Fibroblast of skin of left biceps (primary cell): ENCODE data around the gene NDST4.
"Not testable (repeated sequence)": the region's sequence is repeated elsewhere in the genome, so short reads cannot be mapped to it uniquely, and the experiment has no call there.

Experiments
- DNase-seq, 2 experiments: peaks; one replicate each; pipeline ENCODE4 v3.0.0-alpha.2; 2013; ENCODE audit warnings: low read depth in 2 of 2

The NDST4 gene

GRCh38 chr4:115054836-115055235 is 58.6 kb downstream of the NDST4 start:
- no peak for DNase-seq

DNA sequence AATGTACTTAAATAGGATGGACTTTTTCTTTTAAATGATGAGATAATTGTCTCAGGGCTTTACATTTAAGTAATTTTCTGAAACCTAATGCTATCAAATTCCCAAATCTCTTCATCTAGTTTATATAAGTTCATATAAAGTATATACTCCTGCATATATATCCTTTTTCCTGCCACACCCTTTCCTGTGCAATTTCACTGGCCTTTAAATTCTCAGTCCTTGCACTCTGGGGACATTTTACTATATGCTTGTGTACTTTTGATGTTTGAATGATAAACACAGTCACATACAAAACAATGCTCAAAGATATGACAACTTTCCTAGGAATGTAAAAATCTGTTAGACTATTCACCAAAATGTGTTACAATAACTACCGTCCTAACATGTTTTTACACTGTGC is 60.1 kb downstream of the NDST4 start:
- no peak for DNase-seq

GRCh38 chr4:115042496-115042895 is 70.9 kb downstream of the NDST4 start:
- DNase-seq: no peak

- no peak for DNase-seq
Observed at GRCh38 chr4:115030281-115030680, 83.1 kb downstream of the NDST4 start.

DNA sequence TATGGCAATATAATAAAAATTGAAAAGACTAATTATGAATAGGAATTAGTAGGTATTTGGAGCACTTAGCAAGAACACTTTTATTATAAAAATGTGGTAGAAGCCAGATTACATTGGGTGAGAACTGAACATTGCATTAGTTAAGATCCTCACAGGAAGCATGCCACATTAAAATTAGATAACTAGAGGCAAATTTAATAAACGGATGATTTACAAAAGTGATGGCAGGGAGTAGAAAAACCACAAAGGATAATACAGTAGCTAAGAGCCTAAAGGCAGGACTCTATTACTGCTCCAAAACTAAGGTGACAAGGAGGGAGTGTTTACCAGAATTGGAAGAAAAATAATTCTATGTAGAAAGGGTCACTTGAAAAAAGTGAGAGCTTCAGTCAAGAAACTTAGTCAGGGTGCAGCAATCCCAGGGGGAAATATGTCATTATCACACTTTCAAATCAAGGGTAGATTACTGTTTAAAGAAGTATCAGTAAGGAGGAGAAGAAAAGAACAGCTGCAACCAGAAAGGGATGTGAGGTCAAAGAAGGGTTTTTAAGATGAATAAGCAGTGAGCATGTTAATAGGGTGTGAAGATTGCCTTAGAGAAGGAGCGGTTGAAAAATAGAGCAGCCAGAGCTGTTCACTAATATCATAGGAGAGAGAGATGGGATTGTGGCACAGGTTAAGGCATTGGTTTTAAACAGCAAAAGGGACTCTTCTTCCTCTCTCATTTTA is 84.6 kb downstream of the NDST4 start:
- DNase-seq: no peak

DNA sequence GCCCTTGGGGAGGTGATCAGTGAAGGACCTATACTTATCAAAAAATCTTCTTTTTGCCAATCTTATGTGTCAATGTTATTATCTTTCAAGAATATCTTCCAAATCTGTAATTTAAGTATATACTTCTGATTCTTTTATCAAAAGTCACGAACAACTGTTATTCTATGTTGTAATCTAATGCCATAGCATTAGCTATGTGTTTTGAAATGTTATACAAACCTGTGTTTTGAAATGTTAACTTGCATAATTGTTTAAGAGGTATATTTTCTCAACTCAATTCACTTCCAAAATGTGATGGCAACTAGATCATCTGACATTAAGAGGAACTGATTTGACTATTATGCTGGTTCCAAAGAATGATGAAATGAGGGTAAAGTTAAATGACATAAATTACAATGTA is 113.5 kb downstream of the NDST4 start:
- DNase-seq: no peak

GRCh38 chr4:114998316-114998715 is 115.1 kb downstream of the NDST4 start:
- peak; percentile 16 to 20 for DNase-seq

- no peak for DNase-seq
Observed at GRCh38 chr4:114997576-114998247, 115.7 kb downstream of the NDST4 start.

DNA sequence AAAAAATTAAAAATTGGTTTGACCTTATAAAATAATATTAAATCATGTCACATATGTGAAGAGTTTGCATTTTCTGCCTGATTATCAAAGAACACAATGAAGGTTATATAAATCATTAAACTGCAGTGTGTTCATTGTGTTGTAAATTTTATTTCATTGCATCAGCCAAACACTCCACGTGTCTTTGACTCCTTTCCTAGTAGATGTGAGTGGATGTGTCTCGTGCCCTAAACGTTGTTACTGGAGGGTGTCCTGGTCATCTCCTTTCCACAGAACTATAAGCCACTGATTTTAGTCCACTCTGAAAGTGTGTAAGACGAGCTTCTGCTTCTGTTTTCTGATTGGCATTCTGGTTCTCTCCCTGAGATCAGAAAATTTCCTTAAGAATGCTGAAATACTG is 127.3 kb downstream of the NDST4 start:
- no peak for DNase-seq

DNA sequence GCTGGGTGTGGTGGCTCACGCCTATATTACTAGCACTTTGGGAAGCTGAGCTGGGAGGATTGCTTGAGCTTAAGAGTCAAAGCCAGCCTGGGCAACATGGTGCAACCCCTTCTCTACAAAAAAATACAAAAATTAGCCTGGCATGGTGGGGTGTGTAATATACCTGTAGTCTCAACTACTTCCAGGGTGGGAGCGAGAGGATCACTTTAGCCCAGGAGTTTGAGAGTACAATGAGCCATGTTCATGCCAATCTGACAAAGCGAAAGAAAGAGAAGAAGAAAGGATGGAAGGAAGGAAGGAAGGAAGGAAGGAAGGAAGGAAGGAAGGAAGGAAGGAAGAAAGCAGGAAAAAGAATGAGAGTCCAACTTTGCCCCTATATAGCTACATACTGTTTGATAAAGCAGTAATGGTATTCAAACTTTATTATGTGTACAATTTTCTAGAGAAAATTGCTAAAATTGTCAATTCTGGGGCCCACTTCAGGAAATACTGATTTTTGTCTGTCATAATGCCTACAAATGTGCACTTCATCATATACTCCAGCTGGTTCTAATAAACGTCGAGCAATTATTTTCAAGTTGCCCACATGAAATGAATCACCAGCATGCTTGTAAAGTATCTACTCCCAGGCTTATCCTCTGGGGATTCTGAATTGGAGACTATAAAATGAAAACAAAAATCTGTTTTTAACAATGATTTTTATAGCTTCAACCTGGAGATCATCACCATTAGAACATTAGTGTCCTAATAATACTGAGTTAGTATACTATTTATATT is 132.3 kb downstream of the NDST4 start:
- peak; percentile 64 for DNase-seq

- not testable (repeated sequence) for DNase-seq
Observed at GRCh38 chr4:114980399-114980798, 133.0 kb downstream of the NDST4 start.

DNA sequence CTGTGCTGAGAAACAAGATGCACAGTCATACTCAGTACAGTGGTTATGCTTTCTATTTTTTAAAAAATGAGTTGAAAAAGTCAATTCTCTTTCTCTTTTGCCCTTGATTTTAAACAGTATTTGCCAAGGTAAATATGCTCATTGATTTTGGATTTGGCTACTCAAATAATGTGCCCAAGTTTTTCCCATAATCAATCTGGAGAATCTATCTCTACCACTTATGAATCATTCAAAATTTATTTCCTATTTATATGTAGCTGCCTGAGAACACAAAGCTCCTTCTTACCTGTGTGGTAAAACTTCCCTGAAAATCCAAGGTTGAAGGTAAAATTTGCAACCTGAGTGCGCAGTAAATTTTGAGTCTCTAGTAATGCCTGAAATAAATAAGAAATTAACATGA is 136.5 kb downstream of the NDST4 start:
- no peak for DNase-seq

DNA sequence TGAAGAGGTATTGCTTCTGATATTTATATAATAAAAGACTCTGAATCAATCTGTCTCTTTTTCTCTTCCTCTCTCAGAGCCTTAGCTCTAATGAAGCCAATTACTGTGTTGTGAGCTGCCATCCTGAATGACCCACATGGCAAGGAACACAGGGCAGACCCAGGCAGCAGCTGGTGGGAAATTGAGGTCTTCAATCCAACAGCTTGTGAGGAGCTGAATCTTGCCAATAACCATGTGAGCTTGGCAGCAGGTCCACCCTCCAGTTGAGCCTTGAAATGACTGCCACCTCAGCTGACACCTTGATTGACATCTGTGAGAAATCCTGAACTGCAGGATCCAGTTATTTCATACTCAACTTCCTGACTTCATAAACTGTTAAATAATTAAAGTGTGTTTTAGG is 149.4 kb downstream of the NDST4 start:
- no peak for DNase-seq

DNA sequence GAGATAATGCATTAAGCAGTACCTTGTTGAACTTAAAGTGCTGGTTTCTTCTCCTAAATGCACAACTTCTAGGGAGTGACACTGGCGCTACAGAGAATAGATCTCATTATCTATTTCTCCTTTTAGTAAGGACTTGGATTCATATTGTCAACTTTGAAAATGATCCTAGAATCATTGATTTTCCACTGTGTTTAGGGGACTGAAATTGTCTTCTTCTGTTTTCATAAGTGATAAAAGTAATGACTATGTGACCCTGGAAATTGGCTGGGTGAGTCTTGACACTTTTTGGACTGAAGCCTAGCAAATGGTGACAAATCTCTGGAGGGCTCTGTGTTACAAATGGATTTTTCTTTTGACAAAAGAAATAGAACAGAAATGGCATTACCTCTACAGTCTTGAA is 167.8 kb downstream of the NDST4 start:
- no peak for DNase-seq

DNA sequence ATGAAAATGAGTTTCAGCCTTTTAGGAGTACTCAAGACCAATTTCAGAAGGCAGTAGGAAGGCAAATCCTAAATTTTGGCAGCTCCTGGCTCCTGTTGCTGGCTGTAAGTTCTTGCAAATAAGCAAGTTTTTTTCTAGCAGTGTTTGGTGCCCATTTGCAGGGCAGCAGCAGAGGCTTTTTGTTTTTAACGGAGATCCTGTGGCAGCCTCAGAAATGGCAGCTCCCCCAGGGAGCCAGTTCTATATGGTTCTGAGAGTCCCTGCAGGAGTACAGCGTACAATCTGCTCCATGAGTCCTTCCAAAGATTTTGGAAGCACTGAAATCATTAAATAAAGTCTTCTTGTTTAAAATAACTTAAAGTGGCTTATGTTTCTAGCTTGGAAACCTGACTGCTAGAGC is 171.9 kb downstream of the NDST4 start:
- DNase-seq: no peak

GRCh38 chr4:114927881-114928280 is 185.5 kb downstream of the NDST4 start:
- no peak for DNase-seq

DNA sequence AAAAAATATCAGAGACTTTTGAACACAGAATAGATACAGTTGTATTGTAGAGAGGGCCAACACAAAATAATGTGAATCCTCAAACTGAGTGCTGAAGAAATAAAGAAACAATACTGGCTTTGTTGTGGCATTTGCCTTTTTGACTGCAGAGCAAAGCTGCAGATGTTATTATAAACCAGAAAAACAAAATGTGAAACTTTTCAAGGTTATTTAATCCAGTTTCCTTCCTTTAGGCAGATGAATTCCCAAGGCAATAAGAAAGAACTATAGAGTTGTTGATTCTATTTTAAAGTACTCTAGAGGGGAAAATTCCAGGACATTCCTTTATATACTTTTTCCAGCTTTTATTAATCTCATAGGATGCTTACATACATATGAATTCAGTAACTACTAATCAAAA is 186.8 kb downstream of the NDST4 start:
- DNase-seq: no peak

GRCh38 chr4:114924311-114924710 is 189.1 kb downstream of the NDST4 start:
- DNase-seq: no peak

DNA sequence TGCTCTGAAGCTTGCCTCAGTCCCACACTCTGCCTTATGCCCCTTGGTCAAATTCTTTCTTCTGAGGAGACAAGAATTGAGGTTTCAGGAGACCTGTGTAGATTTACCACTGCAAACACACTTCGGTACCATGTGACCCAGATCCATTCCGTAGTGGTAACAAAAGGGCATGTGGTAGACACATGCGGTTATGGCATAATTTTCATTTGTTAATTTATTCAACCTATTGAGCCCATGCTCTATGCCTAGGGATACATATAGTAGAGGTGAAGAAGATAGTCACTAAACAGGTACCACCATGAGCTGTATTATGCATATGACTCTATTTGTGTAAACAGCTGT is 190.9 kb downstream of the NDST4 start:
- no peak for DNase-seq

DNA sequence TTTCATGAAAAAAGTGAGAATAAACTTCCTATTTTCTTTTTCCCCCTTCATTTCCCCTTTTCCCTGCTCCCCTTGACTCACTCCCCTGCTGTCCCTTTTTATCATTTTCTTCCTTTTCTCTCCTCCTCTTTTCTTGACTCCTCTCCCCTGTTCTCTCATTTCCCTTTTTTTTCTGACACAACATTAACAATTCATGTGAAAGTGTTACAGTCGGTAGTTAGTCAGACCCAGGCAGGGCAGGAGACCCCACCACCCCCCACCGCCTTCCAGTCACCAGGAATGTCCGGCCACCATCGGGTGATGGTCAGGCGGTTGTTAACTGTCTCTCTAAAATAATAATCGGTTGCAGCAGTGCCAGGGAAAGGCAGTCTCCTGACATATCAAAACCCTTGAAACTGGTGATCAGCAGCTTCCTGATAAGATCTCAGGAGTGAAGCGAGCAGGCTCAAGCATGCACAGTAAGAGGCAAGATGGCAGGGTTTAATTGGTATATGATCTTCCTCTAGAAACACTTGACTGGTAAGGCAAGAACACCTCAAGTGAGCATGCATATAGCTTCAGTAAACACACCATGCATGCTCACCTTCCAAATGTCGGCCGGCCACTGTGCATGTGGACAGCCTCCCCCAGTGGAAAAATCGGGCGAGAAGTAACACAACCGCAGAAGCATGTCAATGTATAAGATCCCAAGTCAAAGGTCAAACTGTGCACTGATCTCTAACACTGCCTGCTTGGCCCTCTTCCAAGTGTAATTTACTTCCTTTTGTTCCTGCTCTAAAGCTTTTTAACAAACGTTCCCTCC is 191.4 kb downstream of the NDST4 start:
- DNase-seq: no peak

- DNase-seq: no peak
Observed at GRCh38 chr4:114921191-114921590, 192.2 kb downstream of the NDST4 start.

- DNase-seq: no peak
Observed at GRCh38 chr4:114911111-114911510, 202.3 kb downstream of the NDST4 start.
